ENCODE measurements around the gene HPCAL1. TPM values are rescaled to one million over a fixed set of nuclear protein-coding genes. Genes with fewer than 3 reads are reported as not detected.

HPCAL1 gene
- polyA plus RNA-seq, 1 donor from 2014 or later, result 63.4 TPM

DNA sequence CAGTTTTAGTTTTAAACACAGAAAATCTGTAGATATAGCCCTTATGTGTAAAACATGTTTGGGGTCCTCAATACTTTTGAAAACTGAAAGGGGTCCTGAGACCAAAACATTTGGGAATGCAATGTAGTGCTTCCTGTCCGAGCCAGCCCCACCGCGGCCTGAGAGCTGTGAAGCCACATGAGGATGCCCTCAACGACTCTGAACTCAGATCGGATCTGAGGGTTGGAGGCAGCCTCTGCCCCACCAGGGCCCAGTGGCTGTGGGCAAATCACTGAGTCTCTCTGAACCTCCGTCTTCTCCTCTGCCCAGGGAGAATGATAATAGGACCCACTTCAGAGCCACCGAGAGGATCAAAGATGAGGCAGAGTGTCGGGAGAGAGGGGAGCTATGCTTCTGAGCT, 33.4 kb upstream of the HPCAL1 start:
- Histone ChIP-seq H3K4me3 (ENCODE audit: low read length) (no peak overlapping the region), H3K79me2 (replicated peaks; ENCODE audit: insufficient read depth, low read length) (no peaks in the 10 kb centered on the region), H2AFZ (ENCODE audit: low read depth, low read length) (no peak overlapping the region), H3F3A (ENCODE audit: insufficient read depth, low read length, poor library complexity, severe bottlenecking) (no peaks in the 10 kb centered on the region), H3K27me3 (ENCODE audit: insufficient read depth, low read depth, low read length) (no peaks in the 10 kb centered on the region), H3K27ac (ENCODE audit: low read length) (no peak overlapping the region), H4K20me1 (ENCODE audit: insufficient read depth) (no peaks in the 10 kb centered on the region), H3K9me3 (ENCODE audit: low read length) (no peaks in the 10 kb centered on the region), H3K9me2 (ENCODE audit: insufficient read depth, low read length) (no peaks in the 10 kb centered on the region), H3K9ac (ENCODE audit: low read length) (no peak overlapping the region), H3K4me2 (ENCODE audit: low read length) (no peak overlapping the region), H3K36me3 (ENCODE audit: insufficient read depth, low read length) (no peaks in the 10 kb centered on the region)
- TF ChIP-seq MXI1 (conservative IDR thresholded peaks at IDR 0.05; ENCODE audit: poor library complexity, severe bottlenecking) (no peak), EP300 (conservative IDR thresholded peaks at IDR 0.05; ENCODE audit: poor library complexity, severe bottlenecking) (no peak), TAF1 (IDR thresholded peaks at IDR 0.05; ENCODE audit: low read depth) (no peak), POLR2AphosphoS5 (IDR thresholded peaks at IDR 0.05) (no peak), EZH2 (IDR thresholded peaks at IDR 0.05; ENCODE audit: borderline replicate concordance, insufficient read depth, low read length, poor library complexity, severe bottlenecking) (no peak), SMC3 (conservative IDR thresholded peaks at IDR 0.05; ENCODE audit: poor library complexity) (no peak), RAD21 (conservative IDR thresholded peaks at IDR 0.05) (no peak)
- TF ChIP-seq, protein P1, sequence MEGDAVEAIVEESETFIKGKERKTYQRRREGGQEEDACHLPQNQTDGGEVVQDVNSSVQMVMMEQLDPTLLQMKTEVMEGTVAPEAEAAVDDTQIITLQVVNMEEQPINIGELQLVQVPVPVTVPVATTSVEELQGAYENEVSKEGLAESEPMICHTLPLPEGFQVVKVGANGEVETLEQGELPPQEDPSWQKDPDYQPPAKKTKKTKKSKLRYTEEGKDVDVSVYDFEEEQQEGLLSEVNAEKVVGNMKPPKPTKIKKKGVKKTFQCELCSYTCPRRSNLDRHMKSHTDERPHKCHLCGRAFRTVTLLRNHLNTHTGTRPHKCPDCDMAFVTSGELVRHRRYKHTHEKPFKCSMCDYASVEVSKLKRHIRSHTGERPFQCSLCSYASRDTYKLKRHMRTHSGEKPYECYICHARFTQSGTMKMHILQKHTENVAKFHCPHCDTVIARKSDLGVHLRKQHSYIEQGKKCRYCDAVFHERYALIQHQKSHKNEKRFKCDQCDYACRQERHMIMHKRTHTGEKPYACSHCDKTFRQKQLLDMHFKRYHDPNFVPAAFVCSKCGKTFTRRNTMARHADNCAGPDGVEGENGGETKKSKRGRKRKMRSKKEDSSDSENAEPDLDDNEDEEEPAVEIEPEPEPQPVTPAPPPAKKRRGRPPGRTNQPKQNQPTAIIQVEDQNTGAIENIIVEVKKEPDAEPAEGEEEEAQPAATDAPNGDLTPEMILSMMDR (IDR thresholded peaks at IDR 0.05; ENCODE audit: poor library complexity, severe bottlenecking), result no peak
- TF ChIP-seq, protein P2, sequence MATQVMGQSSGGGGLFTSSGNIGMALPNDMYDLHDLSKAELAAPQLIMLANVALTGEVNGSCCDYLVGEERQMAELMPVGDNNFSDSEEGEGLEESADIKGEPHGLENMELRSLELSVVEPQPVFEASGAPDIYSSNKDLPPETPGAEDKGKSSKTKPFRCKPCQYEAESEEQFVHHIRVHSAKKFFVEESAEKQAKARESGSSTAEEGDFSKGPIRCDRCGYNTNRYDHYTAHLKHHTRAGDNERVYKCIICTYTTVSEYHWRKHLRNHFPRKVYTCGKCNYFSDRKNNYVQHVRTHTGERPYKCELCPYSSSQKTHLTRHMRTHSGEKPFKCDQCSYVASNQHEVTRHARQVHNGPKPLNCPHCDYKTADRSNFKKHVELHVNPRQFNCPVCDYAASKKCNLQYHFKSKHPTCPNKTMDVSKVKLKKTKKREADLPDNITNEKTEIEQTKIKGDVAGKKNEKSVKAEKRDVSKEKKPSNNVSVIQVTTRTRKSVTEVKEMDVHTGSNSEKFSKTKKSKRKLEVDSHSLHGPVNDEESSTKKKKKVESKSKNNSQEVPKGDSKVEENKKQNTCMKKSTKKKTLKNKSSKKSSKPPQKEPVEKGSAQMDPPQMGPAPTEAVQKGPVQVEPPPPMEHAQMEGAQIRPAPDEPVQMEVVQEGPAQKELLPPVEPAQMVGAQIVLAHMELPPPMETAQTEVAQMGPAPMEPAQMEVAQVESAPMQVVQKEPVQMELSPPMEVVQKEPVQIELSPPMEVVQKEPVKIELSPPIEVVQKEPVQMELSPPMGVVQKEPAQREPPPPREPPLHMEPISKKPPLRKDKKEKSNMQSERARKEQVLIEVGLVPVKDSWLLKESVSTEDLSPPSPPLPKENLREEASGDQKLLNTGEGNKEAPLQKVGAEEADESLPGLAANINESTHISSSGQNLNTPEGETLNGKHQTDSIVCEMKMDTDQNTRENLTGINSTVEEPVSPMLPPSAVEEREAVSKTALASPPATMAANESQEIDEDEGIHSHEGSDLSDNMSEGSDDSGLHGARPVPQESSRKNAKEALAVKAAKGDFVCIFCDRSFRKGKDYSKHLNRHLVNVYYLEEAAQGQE (IDR thresholded peaks at IDR 0.05; ENCODE audit: borderline replicate concordance), result no peak

DNA sequence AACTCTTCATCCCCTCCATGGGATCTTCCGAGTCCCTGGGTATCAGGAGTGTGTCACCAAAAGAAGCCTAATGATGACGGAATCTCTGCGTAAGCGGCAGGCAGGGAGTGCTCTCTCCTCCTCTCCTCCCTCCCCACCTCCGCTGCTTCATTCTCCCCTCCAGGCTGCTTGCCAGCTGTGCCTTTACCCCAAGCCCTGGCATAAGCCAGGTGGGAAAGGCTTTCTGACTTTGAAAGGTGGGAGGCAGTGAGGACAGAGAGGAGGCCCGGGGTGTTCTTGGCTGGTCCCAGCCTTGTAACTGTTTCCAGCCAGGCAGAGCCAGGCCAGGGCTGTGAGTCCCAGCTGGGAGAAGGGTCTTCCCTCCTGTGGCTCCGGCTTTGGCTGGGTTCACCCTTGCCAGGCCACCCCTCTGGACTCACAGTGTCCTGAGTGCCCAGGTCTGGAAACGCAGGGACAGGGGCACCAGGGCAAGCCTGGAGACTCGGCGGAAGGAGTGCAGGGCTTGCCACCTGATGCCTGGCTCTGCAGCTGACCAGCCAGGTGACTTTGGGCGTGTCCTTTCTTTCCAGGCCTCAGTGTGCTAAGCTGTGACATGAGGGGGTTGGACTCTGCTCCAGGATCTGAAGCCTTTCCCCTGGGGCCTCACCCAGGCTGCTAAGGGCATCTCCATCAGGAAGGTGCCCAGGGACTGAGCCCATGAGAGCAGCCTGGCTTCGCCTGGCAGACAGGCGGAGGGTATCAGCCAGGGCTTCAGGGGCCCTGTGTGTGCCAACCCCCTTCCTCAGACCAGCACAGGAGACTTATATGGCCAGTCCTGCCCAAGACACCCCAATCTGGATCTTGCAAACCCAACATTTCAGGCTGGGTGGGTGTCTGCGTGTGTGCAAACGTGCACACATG, 32.7 kb upstream of the HPCAL1 start:
- no peak overlapping the region for H3K4me2 ChIP-seq (ENCODE audit: low read length)
- TF ChIP-seq SMC3 (conservative IDR thresholded peaks at IDR 0.05; ENCODE audit: poor library complexity), result no peak
- TF ChIP-seq, protein P2 (IDR thresholded peaks at IDR 0.05; ENCODE audit: borderline replicate concordance), result no peak
- no peak for TF ChIP-seq POLR2AphosphoS5 (IDR thresholded peaks at IDR 0.05)
- no peak for TF ChIP-seq TAF1 (IDR thresholded peaks at IDR 0.05; ENCODE audit: low read depth)
- TF ChIP-seq, protein P1 (IDR thresholded peaks at IDR 0.05; ENCODE audit: poor library complexity, severe bottlenecking), result no peak
- no peak for TF ChIP-seq RAD21 (conservative IDR thresholded peaks at IDR 0.05)
- TF ChIP-seq MXI1 (conservative IDR thresholded peaks at IDR 0.05; ENCODE audit: poor library complexity, severe bottlenecking), result no peak
- no peak for TF ChIP-seq EP300 (conservative IDR thresholded peaks at IDR 0.05; ENCODE audit: poor library complexity, severe bottlenecking)
- TF ChIP-seq EZH2 (IDR thresholded peaks at IDR 0.05; ENCODE audit: borderline replicate concordance, insufficient read depth, low read length, poor library complexity, severe bottlenecking), result no peak
- no peaks in the 10 kb centered on the region for H3K27me3 ChIP-seq (ENCODE audit: insufficient read depth, low read depth, low read length)
- no peaks in the 10 kb centered on the region for H3K36me3 ChIP-seq (ENCODE audit: insufficient read depth, low read length)
- H4K20me1 ChIP-seq (ENCODE audit: insufficient read depth), result no peaks in the 10 kb centered on the region
- no peak overlapping the region for H3K4me3 ChIP-seq (ENCODE audit: low read length)
- H3K9me2 ChIP-seq (ENCODE audit: insufficient read depth, low read length), result no peaks in the 10 kb centered on the region
- H3F3A ChIP-seq (ENCODE audit: insufficient read depth, low read length, poor library complexity, severe bottlenecking), result no peaks in the 10 kb centered on the region
- no peaks in the 10 kb centered on the region for H3K9me3 ChIP-seq (ENCODE audit: low read length)
- H3K27ac ChIP-seq (ENCODE audit: low read length), result no peak overlapping the region
- no peaks in the 10 kb centered on the region for H3K79me2 ChIP-seq (replicated peaks; ENCODE audit: insufficient read depth, low read length)
- H3K9ac ChIP-seq (ENCODE audit: low read length), result no peak overlapping the region
- no peak overlapping the region for H2AFZ ChIP-seq (ENCODE audit: low read depth, low read length)
